Measurements from ENCODE around the gene UBE2J1.
"Not testable (repeated sequence)": the region's sequence is repeated elsewhere in the genome, so short reads cannot be mapped to it uniquely, and the experiment has no call there.

UBE2J1 gene

GRCh38 chr6:89297695-89298351, 54.7 kb downstream of the UBE2J1 start:
- FAIRE-seq (peak; percentile 61), DNase-seq (ENCODE audit: insufficient read length, low spot score) (peak; percentile 50)
- TF ChIP-seq TAF1 (IDR thresholded peaks at IDR 0.05; ENCODE audit: low read depth, low read length), result no peak
- TF ChIP-seq PAX5 (IDR thresholded peaks at IDR 0.05; ENCODE audit: insufficient read depth, low read length, severe bottlenecking), result no peak
- TF ChIP-seq POLR2AphosphoS5 (IDR thresholded peaks at IDR 0.05; ENCODE audit: low read depth, low read length), result no peak
- TF ChIP-seq POLR2A (IDR thresholded peaks at IDR 0.05; ENCODE audit: low read depth, low read length), result no peak
- TF ChIP-seq POU2F2 (IDR thresholded peaks at IDR 0.05; ENCODE audit: low read depth, low read length), result no peak; the same call in 1 of the 2 replicates
- no peak for TF ChIP-seq SPI1 (IDR thresholded peaks at IDR 0.05; ENCODE audit: low read depth, low read length)

GRCh38 chr6:89295981-89296380, 56.5 kb downstream of the UBE2J1 start:
- TF ChIP-seq POU2F2 (IDR thresholded peaks at IDR 0.05; ENCODE audit: low read depth, low read length), result no peak
- TF ChIP-seq SPI1 (IDR thresholded peaks at IDR 0.05; ENCODE audit: low read depth, low read length), result no peak
- no peak for TF ChIP-seq TAF1 (IDR thresholded peaks at IDR 0.05; ENCODE audit: low read depth, low read length)
- TF ChIP-seq PAX5 (IDR thresholded peaks at IDR 0.05; ENCODE audit: insufficient read depth, low read length, severe bottlenecking), result no peak
- TF ChIP-seq POLR2AphosphoS5 (IDR thresholded peaks at IDR 0.05; ENCODE audit: low read depth, low read length), result no peak
- no peak for TF ChIP-seq POLR2A (IDR thresholded peaks at IDR 0.05; ENCODE audit: low read depth, low read length)
- DNase-seq (ENCODE audit: insufficient read length, low spot score), result no peak
- FAIRE-seq, result no peak

GRCh38 chr6:89295116-89295515, 57.4 kb downstream of the UBE2J1 start:
- not testable (repeated sequence) for DNase-seq (ENCODE audit: insufficient read length, low spot score); FAIRE-seq

- TF ChIP-seq POLR2AphosphoS5 (IDR thresholded peaks at IDR 0.05; ENCODE audit: low read depth, low read length) (no peak), SPI1 (IDR thresholded peaks at IDR 0.05; ENCODE audit: low read depth, low read length) (no peak), TAF1 (IDR thresholded peaks at IDR 0.05; ENCODE audit: low read depth, low read length) (no peak), POLR2A (IDR thresholded peaks at IDR 0.05; ENCODE audit: low read depth, low read length) (no peak), POU2F2 (IDR thresholded peaks at IDR 0.05; ENCODE audit: low read depth, low read length) (no peak), PAX5 (IDR thresholded peaks at IDR 0.05; ENCODE audit: insufficient read depth, low read length, severe bottlenecking) (no peak)
- FAIRE-seq (no peak), DNase-seq (ENCODE audit: insufficient read length, low spot score) (no peak)
These were observed 61.2 kb downstream of the UBE2J1 start for GRCh38 chr6:89291256-89291819.

GRCh38 chr6:89290401-89291155, 61.9 kb downstream of the UBE2J1 start:
- DNase-seq (ENCODE audit: insufficient read length, low spot score) (no peak), FAIRE-seq (no peak)
- TF ChIP-seq TAF1 (IDR thresholded peaks at IDR 0.05; ENCODE audit: low read depth, low read length), result no peak
- TF ChIP-seq POU2F2 (IDR thresholded peaks at IDR 0.05; ENCODE audit: low read depth, low read length), result no peak
- TF ChIP-seq POLR2AphosphoS5 (IDR thresholded peaks at IDR 0.05; ENCODE audit: low read depth, low read length), result no peak
- no peak for TF ChIP-seq SPI1 (IDR thresholded peaks at IDR 0.05; ENCODE audit: low read depth, low read length)
- no peak for TF ChIP-seq POLR2A (IDR thresholded peaks at IDR 0.05; ENCODE audit: low read depth, low read length)
- TF ChIP-seq PAX5 (IDR thresholded peaks at IDR 0.05; ENCODE audit: insufficient read depth, low read length, severe bottlenecking), result no peak

GRCh38 chr6:89289710-89290109, 62.8 kb downstream of the UBE2J1 start:
- no peak for FAIRE-seq
- no peak for TF ChIP-seq POLR2AphosphoS5 (IDR thresholded peaks at IDR 0.05; ENCODE audit: low read depth, low read length)
- peak; percentile 63 for TF ChIP-seq SPI1 (IDR thresholded peaks at IDR 0.05; ENCODE audit: low read depth, low read length)
- no peak for DNase-seq (ENCODE audit: insufficient read length, low spot score)

GRCh38 chr6:89287351-89288028, 65.0 kb downstream of the UBE2J1 start:
- TF ChIP-seq PAX5 (IDR thresholded peaks at IDR 0.05; ENCODE audit: insufficient read depth, low read length, severe bottlenecking), result no peak
- DNase-seq (ENCODE audit: insufficient read length, low spot score) (no peak), FAIRE-seq (no peak)

GRCh38 chr6:89286516-89286915, 66.0 kb downstream of the UBE2J1 start:
- TF ChIP-seq POLR2A (IDR thresholded peaks at IDR 0.05; ENCODE audit: low read depth, low read length) (no peak), POLR2AphosphoS5 (IDR thresholded peaks at IDR 0.05; ENCODE audit: low read depth, low read length) (no peak), TAF1 (IDR thresholded peaks at IDR 0.05; ENCODE audit: low read depth, low read length) (no peak), SPI1 (IDR thresholded peaks at IDR 0.05; ENCODE audit: low read depth, low read length) (no peak), PAX5 (IDR thresholded peaks at IDR 0.05; ENCODE audit: insufficient read depth, low read length, severe bottlenecking) (no peak), POU2F2 (IDR thresholded peaks at IDR 0.05; ENCODE audit: low read depth, low read length) (no peak)
- FAIRE-seq (no peak), DNase-seq (ENCODE audit: insufficient read length, low spot score) (no peak)

GRCh38 chr6:89284963-89285735, 67.4 kb downstream of the UBE2J1 start:
- TF ChIP-seq POLR2A (IDR thresholded peaks at IDR 0.05; ENCODE audit: low read depth, low read length), result no peak
- TF ChIP-seq POU2F2 (IDR thresholded peaks at IDR 0.05; ENCODE audit: low read depth, low read length), result no peak
- TF ChIP-seq SPI1 (IDR thresholded peaks at IDR 0.05; ENCODE audit: low read depth, low read length), result no peak
- TF ChIP-seq TAF1 (IDR thresholded peaks at IDR 0.05; ENCODE audit: low read depth, low read length), result no peak
- TF ChIP-seq PAX5 (IDR thresholded peaks at IDR 0.05; ENCODE audit: insufficient read depth, low read length, severe bottlenecking), result no peak
- no peak for TF ChIP-seq POLR2AphosphoS5 (IDR thresholded peaks at IDR 0.05; ENCODE audit: low read depth, low read length)
- DNase-seq (ENCODE audit: insufficient read length, low spot score), result no peak
- FAIRE-seq, result no peak
